WTC11 (cell line): ENCODE measurements around the gene LDB2. TPM values are rescaled to one million over a fixed set of nuclear protein-coding genes. Genes with fewer than 3 reads are reported as not detected.

ENCODE experiments used
- ATAC-seq: fragments of 200-7000 bp; cut with Tn5 transposase; 2 replicates; pipeline ENCODE4 v1.10.0; 2021; ENCODE audit warnings: mild to moderate bottlenecking, moderate library complexity
- CTCF ChIA-PET: fragments of 300-600 bp; sonication (Branson Sonifier 250); formaldehyde crosslinking; loops from one replicate; lab custom pipeline; 2021; ENCODE audit warnings: antibody characterized with exemption; lab: Charles Lee
- POLR2A ChIA-PET: fragments of 350-600 bp; sonication (Branson Sonifier 250); formaldehyde crosslinking; loops from one replicate; lab custom pipeline; 2021; ENCODE audit warnings: antibody characterized with exemption; lab: Charles Lee
- DNase-seq: peaks from one replicate; pipeline ENCODE4 v3.0.0; 2021; ENCODE audit warnings: low spot score
- H3K27ac Mint-ChIP-seq: 2 replicates; pipeline ENCODE4 v1.8.0; 2021; ENCODE audit warnings: mixed read lengths
- H3K27me3 Mint-ChIP-seq: 2 replicates; pipeline ENCODE4 v1.8.0; 2021; ENCODE audit warnings: low read depth, mild to moderate bottlenecking, moderate library complexity, mixed read lengths
- H3K36me3 Mint-ChIP-seq: 2 replicates; pipeline ENCODE4 v1.8.0; 2021; ENCODE audit warnings: mixed read lengths
- H3K4me1 Mint-ChIP-seq: 2 replicates; pipeline ENCODE4 v1.8.0; 2022; ENCODE audit warnings: mixed read lengths
- H3K4me3 Mint-ChIP-seq: 2 replicates; pipeline ENCODE4 v1.8.0; 2021; ENCODE audit warnings: mild to moderate bottlenecking, moderate library complexity, mixed read lengths
- H3K9me3 Mint-ChIP-seq: 2 replicates; pipeline ENCODE4 v1.8.0; 2021; ENCODE audit warnings: mixed read lengths
- ETV6 ChIP-seq: sonication (generic); formaldehyde crosslinking; IDR thresholded peaks from 2 replicates; pipeline ENCODE4 v1.8.1; 2022; ENCODE audit warnings: mild to moderate bottlenecking, missing genetic modification reagents
- NFATC4 ChIP-seq: fragments of 250-450 bp; sonication (Bioruptor Pico); IDR thresholded peaks from 2 replicates; pipeline ENCODE4 v1.9.0; 2021; ENCODE audit warnings: mild to moderate bottlenecking
- RORB ChIP-seq: fragments of 250-450 bp; sonication (Bioruptor Pico); IDR thresholded peaks from 2 replicates; pipeline ENCODE4 v1.9.0; 2021; ENCODE audit warnings: mild to moderate bottlenecking
- SOX15 ChIP-seq: fragments of 250-450 bp; sonication (Bioruptor Pico); IDR thresholded peaks from 2 replicates; pipeline ENCODE4 v1.9.0; 2021; ENCODE audit warnings: mild to moderate bottlenecking
- ZNF263 ChIP-seq: sonication (generic); formaldehyde crosslinking; IDR thresholded peaks from 2 replicates; pipeline ENCODE4 v1.8.1; 2022; ENCODE audit warnings: low read depth, mild to moderate bottlenecking, moderate library complexity, missing genetic modification reagents
- ZNF396 ChIP-seq: fragments of 250-450 bp; sonication (Bioruptor Pico); IDR thresholded peaks from 2 replicates; pipeline ENCODE4 v1.8.0; 2021; ENCODE audit warnings: mild to moderate bottlenecking, moderate library complexity, borderline replicate concordance
- total RNA-seq: library from RNA; stranded (reverse); gene quantifications from 3 replicates; pipeline ENCODE4 v1.2.3, GENCODE V29; 2021
- TF ChIP-seq, protein P1 (sequence below): sonication (generic); formaldehyde crosslinking; IDR thresholded peaks from 2 replicates; pipeline ENCODE4 v1.8.0; 2022; ENCODE audit warnings: mild to moderate bottlenecking, missing genetic modification reagents
- TF ChIP-seq, protein P2 (sequence below): sonication (generic); formaldehyde crosslinking; IDR thresholded peaks from 2 replicates; pipeline ENCODE4 v1.8.0; 2022; ENCODE audit warnings: mild to moderate bottlenecking, missing genetic modification reagents
- TF ChIP-seq, protein P3 (sequence below): fragments of 250-450 bp; sonication (Bioruptor Pico); IDR thresholded peaks from 2 replicates; pipeline ENCODE4 v1.9.0; 2021; ENCODE audit warnings: mild to moderate bottlenecking
- TF ChIP-seq, protein P4 (sequence below): sonication (generic); formaldehyde crosslinking; conservative IDR thresholded peaks from 2 replicates; pipeline ENCODE4 v1.8.1; 2022; ENCODE audit warnings: mild to moderate bottlenecking, missing genetic modification reagents
- TF ChIP-seq, protein P5 (sequence below): fragments of 250-450 bp; sonication (Bioruptor Pico); IDR thresholded peaks from 2 replicates; pipeline ENCODE4 v2.1.2; 2022; ENCODE audit warnings: mild to moderate bottlenecking, moderate library complexity
- TF ChIP-seq, protein P6 (sequence below): fragments of 250-450 bp; sonication (Bioruptor Pico); conservative IDR thresholded peaks from 2 replicates; pipeline ENCODE4 v1.9.0; 2021; ENCODE audit warnings: mild to moderate bottlenecking
- TF ChIP-seq, protein P7 (sequence below): sonication (generic); formaldehyde crosslinking; IDR thresholded peaks from 2 replicates; pipeline ENCODE4 v1.8.1; 2022; ENCODE audit warnings: missing genetic modification reagents, borderline replicate concordance
- TF ChIP-seq, protein P8 (sequence below): sonication (generic); formaldehyde crosslinking; IDR thresholded peaks from 2 replicates; pipeline ENCODE4 v1.8.1; 2023; ENCODE audit warnings: mild to moderate bottlenecking, missing genetic modification reagents
- TF ChIP-seq, protein P9 (sequence below): sonication (generic); formaldehyde crosslinking; IDR thresholded peaks from 2 replicates; pipeline ENCODE4 v1.8.1; 2023; ENCODE audit warnings: mild to moderate bottlenecking, missing genetic modification reagents, moderate library complexity
- TF ChIP-seq, protein P10 (sequence below): sonication (generic); formaldehyde crosslinking; IDR thresholded peaks from 2 replicates; pipeline ENCODE4 v1.8.0; 2023; ENCODE audit warnings: mild to moderate bottlenecking, missing genetic modification reagents

Gene LDB2
- total RNA-seq, 1 experiment from 2014 or later, result 62.4 TPM

DNA sequence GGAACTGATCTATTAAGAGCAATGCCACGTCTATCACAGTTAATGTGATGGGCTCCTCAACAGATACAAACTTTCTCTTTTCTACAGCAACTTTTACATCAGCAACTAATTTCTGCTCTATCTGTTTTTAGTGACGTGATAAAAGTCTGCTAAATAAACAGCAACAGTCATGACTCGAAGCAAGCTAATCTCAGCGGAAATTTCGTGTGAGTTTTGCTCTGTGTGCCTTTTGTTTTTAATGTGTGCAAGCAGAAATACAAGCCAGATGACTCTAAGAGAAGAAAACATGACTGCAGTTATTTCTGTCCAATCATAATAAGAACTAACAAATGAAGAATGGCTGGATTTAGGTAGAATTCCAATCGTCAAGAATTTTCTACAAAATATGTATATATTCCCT, 214.3 kb downstream of the LDB2 start (continued):
- TF ChIP-seq, protein P1, sequence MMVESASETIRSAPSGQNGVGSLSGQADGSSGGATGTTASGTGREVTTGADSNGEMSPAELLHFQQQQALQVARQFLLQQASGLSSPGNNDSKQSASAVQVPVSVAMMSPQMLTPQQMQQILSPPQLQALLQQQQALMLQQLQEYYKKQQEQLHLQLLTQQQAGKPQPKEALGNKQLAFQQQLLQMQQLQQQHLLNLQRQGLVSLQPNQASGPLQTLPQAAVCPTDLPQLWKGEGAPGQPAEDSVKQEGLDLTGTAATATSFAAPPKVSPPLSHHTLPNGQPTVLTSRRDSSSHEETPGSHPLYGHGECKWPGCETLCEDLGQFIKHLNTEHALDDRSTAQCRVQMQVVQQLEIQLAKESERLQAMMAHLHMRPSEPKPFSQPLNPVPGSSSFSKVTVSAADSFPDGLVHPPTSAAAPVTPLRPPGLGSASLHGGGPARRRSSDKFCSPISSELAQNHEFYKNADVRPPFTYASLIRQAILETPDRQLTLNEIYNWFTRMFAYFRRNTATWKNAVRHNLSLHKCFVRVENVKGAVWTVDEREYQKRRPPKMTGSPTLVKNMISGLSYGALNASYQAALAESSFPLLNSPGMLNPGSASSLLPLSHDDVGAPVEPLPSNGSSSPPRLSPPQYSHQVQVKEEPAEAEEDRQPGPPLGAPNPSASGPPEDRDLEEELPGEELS (CRISPR knock-in tag), result no peak
- TF ChIP-seq ZNF396 (CRISPR knock-in tag) (no peak), RORB (CRISPR knock-in tag) (no peak), SOX15 (CRISPR knock-in tag) (no peak)
- TF ChIP-seq, protein P2, sequence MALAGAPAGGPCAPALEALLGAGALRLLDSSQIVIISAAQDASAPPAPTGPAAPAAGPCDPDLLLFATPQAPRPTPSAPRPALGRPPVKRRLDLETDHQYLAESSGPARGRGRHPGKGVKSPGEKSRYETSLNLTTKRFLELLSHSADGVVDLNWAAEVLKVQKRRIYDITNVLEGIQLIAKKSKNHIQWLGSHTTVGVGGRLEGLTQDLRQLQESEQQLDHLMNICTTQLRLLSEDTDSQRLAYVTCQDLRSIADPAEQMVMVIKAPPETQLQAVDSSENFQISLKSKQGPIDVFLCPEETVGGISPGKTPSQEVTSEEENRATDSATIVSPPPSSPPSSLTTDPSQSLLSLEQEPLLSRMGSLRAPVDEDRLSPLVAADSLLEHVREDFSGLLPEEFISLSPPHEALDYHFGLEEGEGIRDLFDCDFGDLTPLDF (CRISPR knock-in tag), result no peak
- TF ChIP-seq, protein P3, sequence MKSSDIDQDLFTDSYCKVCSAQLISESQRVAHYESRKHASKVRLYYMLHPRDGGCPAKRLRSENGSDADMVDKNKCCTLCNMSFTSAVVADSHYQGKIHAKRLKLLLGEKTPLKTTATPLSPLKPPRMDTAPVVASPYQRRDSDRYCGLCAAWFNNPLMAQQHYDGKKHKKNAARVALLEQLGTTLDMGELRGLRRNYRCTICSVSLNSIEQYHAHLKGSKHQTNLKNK (CRISPR knock-in tag), result no peak
- TF ChIP-seq, protein P4, sequence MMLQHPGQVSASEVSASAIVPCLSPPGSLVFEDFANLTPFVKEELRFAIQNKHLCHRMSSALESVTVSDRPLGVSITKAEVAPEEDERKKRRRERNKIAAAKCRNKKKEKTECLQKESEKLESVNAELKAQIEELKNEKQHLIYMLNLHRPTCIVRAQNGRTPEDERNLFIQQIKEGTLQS (CRISPR knock-in tag), result no peak
- TF ChIP-seq, protein P5, sequence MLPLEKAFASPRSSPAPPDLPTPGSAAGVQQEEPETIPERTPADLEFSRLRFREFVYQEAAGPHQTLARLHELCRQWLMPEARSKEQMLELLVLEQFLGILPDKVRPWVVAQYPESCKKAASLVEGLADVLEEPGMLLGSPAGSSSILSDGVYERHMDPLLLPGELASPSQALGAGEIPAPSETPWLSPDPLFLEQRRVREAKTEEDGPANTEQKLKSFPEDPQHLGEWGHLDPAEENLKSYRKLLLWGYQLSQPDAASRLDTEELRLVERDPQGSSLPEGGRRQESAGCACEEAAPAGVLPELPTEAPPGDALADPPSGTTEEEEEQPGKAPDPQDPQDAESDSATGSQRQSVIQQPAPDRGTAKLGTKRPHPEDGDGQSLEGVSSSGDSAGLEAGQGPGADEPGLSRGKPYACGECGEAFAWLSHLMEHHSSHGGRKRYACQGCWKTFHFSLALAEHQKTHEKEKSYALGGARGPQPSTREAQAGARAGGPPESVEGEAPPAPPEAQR (CRISPR knock-in tag), result no peak
- TF ChIP-seq, protein P6, sequence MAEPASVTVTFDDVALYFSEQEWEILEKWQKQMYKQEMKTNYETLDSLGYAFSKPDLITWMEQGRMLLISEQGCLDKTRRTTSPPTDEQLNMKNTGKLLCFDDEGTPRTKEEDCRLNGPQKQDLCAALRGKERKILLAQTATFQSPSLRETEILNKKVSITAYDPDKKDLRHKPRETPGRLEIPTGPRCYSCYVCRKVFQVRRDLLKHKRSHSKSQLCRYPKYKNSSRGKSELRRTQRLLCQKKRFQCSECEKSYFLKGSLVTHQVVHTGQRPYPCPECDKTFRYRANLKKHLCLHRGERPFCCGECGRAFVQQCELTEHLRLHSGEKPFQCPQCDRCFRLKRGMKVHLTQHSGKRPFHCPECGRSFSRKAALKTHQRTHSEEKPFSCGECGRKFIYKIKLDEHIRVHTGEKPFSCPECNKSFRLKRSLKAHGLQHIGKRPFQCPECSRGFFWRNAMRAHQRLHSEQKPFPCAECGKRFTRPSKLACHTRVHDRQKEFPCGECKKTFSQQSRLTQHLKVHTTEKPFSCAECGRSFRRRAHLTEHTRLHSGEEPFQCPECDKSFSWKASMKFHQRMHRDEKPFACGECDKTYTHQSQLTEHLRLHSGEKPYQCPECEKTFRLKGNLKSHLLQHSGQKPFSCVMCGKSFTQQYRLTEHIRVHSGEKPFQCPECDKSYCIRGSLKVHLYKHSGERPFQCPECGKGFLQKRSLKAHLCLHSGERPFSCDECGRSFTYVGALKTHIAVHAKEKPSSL (CRISPR knock-in tag), result no peak
- TF ChIP-seq, protein P7, sequence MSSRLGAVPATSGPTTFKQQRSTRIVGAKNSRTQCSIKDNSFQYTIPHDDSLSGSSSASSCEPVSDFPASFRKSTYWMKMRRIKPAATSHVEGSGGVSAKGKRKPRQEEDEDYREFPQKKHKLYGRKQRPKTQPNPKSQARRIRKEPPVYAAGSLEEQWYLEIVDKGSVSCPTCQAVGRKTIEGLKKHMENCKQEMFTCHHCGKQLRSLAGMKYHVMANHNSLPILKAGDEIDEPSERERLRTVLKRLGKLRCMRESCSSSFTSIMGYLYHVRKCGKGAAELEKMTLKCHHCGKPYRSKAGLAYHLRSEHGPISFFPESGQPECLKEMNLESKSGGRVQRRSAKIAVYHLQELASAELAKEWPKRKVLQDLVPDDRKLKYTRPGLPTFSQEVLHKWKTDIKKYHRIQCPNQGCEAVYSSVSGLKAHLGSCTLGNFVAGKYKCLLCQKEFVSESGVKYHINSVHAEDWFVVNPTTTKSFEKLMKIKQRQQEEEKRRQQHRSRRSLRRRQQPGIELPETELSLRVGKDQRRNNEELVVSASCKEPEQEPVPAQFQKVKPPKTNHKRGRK (CRISPR knock-in tag), result no peak

DNA sequence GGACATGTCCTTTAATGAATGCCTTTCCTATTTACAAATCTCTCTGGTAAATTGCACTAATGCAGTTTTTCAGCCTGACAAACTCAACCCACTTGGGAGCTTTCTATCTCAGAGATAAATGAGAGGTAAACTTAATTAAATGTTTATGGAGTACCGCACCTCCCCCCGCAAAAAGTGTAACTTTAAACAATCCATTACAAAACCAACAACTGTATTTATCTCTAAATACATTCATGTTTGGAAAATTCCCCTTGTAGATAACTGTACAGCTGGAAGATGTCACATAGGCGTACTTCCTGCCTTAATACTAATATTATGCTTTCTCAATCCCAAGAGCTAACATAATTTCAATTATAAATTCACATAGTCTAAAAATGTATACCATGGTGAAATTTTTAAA, 215.5 kb downstream of the LDB2 start:
- ChIA-PET CTCF (interaction anchor here (1.2 to 1.5 kb wide), 2 partner anchors 82 to 100 kb away, joined by 3 to 4 read pairs; no protein-coding TSS in a partner anchor), POLR2A (no interaction called here)
- peaks cover 48% of the 10 kb centered on the region for H3K4me1 Mint-ChIP-seq
- DNase-seq (no peak), ATAC-seq (no peak)
- no peak overlapping the region for H3K27ac Mint-ChIP-seq
- H3K4me3 Mint-ChIP-seq, result no peak overlapping the region
- H3K36me3 Mint-ChIP-seq, result no peaks in the 10 kb centered on the region
- H3K9me3 Mint-ChIP-seq, result no peaks in the 10 kb centered on the region
- TF ChIP-seq, protein P8, sequence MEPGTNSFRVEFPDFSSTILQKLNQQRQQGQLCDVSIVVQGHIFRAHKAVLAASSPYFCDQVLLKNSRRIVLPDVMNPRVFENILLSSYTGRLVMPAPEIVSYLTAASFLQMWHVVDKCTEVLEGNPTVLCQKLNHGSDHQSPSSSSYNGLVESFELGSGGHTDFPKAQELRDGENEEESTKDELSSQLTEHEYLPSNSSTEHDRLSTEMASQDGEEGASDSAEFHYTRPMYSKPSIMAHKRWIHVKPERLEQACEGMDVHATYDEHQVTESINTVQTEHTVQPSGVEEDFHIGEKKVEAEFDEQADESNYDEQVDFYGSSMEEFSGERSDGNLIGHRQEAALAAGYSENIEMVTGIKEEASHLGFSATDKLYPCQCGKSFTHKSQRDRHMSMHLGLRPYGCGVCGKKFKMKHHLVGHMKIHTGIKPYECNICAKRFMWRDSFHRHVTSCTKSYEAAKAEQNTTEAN (CRISPR knock-in tag), result no peak
- no peak for TF ChIP-seq ZNF263 (CRISPR knock-in tag)
- TF ChIP-seq ETV6 (CRISPR knock-in tag), result no peak
- TF ChIP-seq, protein P9, sequence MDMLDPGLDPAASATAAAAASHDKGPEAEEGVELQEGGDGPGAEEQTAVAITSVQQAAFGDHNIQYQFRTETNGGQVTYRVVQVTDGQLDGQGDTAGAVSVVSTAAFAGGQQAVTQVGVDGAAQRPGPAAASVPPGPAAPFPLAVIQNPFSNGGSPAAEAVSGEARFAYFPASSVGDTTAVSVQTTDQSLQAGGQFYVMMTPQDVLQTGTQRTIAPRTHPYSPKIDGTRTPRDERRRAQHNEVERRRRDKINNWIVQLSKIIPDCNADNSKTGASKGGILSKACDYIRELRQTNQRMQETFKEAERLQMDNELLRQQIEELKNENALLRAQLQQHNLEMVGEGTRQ (CRISPR knock-in tag), result no peak
- TF ChIP-seq RORB (CRISPR knock-in tag), result no peak
- TF ChIP-seq, protein P2 (CRISPR knock-in tag), result no peak
- TF ChIP-seq, protein P10, sequence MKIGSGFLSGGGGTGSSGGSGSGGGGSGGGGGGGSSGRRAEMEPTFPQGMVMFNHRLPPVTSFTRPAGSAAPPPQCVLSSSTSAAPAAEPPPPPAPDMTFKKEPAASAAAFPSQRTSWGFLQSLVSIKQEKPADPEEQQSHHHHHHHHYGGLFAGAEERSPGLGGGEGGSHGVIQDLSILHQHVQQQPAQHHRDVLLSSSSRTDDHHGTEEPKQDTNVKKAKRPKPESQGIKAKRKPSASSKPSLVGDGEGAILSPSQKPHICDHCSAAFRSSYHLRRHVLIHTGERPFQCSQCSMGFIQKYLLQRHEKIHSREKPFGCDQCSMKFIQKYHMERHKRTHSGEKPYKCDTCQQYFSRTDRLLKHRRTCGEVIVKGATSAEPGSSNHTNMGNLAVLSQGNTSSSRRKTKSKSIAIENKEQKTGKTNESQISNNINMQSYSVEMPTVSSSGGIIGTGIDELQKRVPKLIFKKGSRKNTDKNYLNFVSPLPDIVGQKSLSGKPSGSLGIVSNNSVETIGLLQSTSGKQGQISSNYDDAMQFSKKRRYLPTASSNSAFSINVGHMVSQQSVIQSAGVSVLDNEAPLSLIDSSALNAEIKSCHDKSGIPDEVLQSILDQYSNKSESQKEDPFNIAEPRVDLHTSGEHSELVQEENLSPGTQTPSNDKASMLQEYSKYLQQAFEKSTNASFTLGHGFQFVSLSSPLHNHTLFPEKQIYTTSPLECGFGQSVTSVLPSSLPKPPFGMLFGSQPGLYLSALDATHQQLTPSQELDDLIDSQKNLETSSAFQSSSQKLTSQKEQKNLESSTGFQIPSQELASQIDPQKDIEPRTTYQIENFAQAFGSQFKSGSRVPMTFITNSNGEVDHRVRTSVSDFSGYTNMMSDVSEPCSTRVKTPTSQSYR (CRISPR knock-in tag), result no peak
- TF ChIP-seq NFATC4 (CRISPR knock-in tag), result no peak
- no peaks in the 10 kb centered on the region for H3K27me3 Mint-ChIP-seq
